ENCODE measurements around the gene SETD5.
A peak's percentile ranks its signal among the peaks of the same experiment; 100 is the strongest.

Gene SETD5

DNA sequence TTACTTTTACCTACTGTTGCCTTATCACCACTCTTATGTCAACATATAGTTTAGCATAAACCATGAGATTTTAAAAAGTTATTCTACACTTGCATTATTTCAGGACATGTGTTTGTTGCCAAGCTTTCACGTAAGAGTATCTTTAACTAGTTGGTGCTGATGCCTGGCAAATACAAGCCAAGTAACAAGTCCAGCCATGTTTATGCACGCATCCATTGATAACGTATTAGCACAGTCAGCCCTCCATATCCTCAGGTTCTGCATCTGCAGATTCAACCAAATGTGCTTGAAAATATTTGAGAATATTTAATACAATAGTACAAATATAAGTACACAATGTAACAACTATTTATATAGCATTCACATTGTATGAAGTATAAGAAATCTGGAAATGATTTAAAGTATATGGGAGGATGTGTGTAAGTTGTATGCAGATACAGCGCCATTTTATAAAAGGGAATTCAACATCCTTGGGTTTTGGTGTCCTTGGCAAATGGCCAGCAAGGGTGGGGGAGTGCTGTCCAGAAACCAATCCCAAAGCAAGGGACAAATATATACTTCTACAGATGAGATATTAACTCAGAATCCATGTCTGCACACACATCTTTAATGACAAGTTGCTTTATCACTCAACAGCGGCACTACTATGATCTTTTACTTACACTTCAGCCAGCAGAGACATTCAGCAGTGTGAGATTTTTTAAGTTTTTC is 8.7 kb upstream of the SETD5 start:
- DNase-seq (ENCODE audit: low read depth, low spot score), result no peak

DNA sequence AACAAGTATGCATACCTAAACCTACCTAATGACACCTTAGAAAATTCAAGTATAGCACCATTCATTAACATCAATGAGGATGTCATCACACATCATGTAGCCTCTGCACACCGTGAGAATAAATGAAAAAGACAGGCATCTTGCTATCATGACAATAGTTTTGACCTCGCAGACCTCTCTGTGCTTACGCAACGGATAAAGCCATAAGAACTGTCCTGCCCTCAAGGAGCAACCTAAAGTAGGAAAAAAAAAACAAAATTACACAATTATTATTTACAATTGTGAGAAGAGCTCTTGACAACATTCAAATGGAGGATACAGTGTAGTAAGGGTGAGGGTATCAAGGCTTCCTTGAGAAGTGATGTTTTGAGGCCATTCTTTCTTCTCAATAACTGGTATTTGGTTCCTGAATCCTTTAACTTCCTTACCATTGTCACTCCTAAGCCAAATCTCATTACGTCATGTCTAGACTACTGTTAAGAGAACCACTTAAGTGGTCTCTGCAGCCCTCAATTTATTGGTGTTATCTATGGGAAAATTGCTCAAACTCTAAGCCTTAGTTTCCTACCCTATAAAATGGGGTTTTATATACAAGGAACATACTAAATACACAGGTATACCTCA is 7.0 kb upstream of the SETD5 start:
- no peak for DNase-seq (ENCODE audit: low read depth, low spot score)

DNA sequence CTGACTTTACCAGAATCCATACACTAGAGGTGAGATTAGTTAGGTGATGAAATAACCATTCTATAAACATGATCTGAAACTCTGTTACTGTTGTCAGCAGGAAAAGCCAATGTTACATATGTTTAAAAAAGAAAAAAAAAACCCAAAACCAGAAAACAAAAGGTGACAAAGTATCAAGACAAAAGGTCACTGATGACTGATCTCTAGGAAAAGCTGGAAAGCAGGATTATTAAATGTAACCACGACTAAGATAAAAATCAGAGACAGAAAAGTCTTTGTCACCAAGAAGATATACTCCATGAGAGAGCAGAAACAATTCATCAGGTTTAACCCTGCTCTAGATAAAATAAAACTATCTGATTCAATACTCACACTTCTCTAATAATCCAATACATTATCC is 5.4 kb upstream of the SETD5 start:
- DNase-seq (ENCODE audit: low read depth, low spot score), result no peak

DNA sequence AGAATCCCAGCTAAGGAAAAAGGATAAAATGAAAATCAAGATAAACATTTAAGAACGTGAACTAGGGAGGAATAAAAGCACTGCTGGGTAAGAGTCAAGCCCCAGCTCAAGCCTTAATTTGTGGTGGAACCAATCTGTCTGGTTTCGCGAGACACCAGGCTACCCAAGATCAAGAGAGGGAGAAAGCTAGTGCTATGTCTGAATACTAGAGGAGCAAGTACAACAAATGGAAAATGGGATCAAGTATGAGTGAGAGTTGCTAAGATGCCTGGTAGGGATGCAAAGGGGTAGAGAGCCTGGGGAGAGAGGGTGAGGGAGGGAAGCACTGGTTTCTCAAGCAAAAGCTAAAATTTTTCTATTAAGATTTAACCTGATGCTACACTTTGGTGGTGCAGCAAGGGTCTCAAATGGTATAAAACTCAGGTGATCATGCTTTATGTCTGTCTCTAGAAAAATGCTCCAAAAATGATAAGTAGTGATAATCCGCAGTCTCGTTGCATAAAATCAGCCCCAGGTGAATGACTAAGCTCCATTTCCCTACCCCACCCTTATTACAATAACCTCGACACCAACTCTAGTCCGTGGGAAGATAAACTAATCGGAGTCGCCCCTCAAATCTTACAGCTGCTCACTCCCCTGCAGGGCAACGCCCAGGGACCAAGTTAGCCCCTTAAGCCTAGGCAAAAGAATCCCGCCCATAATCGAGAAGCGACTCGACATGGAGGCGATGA is 1.7 kb upstream of the SETD5 start:
- DNase-seq (ENCODE audit: low read depth, low spot score), result no peak

DNA sequence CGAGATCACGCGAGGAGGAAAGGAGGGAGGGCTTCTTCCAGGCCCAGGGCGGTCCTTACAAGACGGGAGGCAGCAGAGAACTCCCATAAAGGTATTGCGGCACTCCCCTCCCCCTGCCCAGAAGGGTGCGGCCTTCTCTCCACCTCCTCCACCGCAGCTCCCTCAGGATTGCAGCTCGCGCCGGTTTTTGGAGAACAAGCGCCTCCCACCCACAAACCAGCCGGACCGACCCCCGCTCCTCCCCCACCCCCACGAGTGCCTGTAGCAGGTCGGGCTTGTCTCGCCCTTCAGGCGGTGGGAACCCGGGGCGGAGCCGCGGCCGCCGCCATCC is 1.1 kb upstream of the SETD5 start:
- DNase-seq (ENCODE audit: low read depth, low spot score), result peak; percentile 63

DNA sequence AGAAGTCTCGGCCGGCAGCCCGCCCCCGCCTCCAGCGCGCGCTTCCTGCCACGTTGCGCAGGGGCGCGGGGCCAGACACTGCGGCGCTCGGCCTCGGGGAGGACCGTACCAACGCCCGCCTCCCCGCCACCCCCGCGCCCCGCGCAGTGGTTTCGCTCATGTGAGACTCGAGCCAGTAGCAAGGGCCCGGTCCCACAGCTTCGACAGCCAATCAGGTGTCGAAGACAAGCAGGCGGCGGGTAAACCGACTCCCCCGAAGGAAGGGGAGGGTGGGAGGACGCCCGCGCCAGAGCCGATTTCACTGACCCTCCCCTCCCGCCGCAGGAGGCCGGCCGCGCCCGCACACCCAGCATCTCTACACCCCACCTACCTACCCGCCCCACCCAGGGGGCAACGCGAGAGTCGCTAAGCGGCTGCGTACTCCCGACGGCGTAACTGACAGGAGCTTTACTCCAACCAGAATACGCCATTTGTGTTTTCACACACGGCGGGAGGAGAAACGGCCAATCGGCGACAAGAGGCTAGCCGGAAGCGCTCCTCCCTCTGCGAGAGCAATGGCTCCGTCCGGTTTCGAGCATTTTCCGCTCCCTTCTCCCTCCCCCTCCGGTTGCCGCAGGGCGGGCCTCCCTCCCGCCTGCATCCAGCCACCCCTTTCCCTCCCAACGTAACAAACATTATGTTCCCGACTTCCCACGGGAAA is 633 bp upstream of the SETD5 start:
- DNase-seq (ENCODE audit: low read depth, low spot score), result peak; percentile 98

DNA sequence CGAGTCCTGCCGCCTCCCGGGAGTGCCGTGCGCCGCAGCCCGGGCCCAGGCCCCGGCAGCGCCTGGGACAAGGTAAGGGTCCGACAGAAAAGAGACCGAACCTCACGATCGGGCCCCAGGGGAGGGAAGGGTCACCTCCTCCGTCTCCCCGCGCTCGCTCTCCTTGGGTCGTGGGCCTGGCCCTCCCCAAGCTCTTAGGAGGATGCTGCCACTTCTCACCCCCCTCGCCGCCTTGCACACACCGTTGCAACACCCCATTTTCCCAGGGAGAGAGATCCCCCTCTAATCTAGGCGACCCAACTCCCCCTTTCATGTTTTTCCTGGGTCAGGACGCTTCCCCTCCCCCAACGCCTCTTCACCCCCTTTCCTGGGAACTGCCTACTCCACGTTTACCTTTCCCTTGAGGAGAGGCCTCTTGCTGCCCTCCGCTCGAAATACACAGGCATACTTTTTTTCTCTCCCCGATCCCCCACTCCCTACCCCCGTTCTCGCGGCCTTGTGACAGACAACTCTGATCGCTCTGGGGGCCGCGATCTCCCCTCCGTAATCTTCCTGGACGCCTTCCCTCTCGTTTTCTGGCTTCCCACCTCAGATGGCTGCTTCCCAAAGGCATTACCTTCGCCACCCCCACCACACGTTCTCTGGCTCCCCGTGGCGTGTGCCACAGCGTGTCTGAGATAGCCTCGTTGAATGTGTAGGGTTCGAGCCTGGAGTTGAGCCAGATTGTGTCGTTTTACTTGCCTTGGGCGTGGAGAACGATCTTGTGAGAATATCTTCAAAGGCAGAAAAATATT is 688 bp downstream of the SETD5 start:
- DNase-seq (ENCODE audit: low read depth, low spot score), result no peak

DNA sequence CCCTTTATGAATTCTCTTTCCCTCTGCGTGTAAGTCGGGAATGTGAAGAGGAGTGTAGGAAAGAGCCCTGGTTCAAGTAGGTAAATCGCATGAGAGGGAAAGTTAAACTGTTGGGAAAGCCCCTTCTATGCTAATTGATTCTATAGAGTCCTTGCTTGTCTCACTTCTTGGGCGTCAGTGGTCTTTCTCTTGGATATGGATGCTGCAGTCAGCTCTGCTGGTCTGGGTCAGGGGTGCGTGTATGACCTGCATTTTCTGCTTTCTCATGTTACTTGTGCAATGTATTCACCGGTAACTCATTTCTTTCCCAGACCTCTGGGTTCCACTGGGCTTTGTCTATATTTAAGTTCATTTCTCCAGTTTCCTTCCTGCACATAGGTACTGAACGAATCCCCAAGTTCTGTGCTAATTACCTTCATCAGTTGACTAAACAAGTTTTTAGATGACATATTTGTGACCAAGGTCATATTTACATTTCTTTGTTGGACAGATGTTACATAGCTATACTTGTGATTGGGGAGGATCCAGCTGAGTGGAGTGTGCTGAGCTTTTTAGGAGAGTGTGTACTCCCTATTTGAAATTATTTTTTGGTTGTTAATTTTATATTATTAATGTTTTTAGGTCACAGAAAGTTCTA is 1.4 kb downstream of the SETD5 start:
- DNase-seq (ENCODE audit: low read depth, low spot score), result no peak

DNA sequence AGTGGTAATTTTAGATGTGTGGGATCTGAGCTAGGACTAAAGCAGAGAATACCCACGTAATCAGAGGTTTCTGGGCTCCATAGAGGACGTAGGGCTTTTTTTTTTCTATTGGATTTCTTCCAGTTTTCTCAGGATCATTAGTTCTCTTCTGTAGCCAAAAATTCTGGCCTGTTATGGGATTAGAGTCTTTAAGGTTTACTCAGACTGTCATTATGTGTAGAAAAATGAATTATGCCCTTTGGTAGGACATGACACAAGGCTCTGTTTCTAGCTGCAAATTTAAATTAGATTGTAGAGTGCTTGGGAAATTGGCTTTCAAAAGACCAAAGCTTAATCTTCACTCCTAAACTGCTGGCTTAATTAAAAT is 1.9 kb downstream of the SETD5 start:
- no peak for DNase-seq (ENCODE audit: low read depth, low spot score)

DNA sequence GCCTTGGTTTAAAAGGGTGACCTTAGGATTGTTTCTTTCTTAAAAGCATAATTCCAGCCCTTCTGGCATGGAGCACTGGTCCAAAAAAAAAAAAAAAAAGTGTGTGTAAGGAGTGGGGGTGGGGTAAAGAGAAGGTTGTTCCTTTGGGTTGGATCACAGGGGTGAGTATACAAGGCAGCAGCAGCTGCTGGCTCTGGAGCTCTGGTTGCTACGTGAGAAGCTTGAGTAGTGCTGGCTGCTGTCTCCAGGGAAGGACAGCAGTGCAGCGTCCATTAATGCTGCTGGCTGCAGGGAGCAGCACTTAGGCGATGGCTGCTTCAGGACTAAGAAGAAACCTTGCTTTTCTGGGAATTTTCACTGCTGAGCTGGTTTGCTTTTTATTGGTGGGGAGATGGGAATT is 2.3 kb downstream of the SETD5 start:
- no peak for DNase-seq (ENCODE audit: low read depth, low spot score)

DNA sequence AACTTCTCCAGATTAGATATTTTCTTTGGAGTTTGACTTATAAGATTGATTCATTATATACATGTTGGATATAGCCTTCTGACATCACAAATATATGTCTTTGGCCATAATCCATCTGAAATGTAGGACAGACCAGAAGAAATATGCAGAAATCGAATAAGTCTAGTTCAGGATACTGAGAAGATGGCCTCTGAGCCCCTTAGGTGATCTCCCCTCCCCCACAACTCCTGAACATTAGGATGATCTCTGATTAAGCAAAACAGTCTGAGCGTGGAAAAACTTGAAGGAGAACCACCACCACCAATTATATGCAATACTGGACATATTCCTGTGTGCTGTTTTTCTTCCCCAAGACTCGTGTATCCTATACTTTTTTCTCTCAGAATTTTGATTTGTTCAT is 3.2 kb downstream of the SETD5 start:
- DNase-seq (ENCODE audit: low read depth, low spot score), result no peak

DNA sequence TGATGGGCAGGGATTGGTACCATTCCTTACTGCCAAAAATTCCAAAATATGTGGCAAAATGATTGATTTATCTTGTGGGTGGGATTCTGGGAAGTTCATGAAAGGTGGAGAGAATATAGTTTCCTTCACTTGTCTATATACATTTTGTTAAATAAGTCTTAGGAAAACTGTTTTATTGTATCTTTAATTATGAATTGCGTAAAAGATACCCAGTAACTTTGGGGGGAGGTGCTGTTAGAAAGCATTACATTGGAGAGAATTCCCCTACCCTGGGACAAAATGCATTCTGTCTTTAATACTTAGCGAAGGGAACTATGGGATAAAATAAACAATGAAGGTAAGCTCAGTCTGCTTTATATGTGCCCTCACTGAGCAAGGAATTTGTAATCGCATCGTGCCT is 4.6 kb downstream of the SETD5 start:
- DNase-seq (ENCODE audit: low read depth, low spot score), result no peak

DNA sequence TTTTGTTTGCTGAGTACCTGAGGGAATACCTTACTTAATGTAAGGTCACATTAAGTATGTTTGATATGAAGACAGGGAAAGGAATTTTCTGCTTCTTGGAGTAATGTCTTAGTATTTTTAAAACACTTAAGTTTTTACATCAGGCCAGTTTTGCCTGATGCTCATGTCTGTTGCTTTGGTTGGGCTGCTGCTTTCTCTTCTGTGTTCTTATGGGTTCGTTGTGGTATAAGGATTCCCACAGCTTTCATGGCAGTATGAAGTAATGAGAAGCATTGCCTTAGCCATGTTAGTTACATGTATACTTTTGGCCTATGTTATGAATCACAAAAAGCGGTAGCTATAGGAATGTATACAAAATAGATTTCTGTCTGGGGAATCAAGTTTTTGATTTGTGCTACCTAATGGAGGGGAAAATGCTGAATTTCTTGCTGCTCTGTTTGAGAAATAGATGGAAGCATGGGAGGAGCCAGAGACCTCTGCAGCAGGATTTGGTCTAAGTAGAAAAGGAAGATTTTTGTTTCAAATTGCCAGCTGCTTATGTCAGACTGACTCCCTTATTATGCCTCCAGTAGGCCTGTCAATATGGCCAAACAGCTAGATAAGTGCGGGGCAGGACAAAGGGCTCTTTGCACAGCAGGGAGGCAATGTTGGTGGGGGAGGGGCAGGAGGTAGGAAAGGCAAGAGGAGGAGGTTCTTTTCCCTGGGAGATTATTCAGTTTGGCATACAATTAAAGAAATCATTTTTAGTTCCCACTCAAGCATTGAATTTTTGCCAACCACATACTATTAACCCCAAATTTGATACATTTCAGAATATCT is 5.2 kb downstream of the SETD5 start:
- no peak for DNase-seq (ENCODE audit: low read depth, low spot score)

DNA sequence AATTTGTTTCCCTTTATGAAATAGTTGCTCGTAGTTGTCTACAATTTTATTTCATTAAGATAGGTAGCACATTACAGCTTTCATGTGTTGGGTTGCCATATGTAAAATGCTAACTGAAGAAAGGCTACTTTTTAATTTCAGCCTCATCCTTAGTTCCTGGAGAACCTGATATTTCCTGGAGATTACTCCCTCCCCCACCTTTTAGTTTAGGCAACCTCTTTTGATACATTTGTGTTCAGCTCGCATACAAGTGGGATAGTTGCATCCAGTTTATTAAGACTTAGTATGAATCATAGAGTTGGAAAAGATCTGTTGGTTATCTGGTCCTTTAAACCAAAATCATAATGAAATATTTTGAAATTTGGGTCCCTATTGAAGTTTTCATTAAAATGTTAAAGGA is 6.0 kb downstream of the SETD5 start:
- DNase-seq (ENCODE audit: low read depth, low spot score), result no peak

DNA sequence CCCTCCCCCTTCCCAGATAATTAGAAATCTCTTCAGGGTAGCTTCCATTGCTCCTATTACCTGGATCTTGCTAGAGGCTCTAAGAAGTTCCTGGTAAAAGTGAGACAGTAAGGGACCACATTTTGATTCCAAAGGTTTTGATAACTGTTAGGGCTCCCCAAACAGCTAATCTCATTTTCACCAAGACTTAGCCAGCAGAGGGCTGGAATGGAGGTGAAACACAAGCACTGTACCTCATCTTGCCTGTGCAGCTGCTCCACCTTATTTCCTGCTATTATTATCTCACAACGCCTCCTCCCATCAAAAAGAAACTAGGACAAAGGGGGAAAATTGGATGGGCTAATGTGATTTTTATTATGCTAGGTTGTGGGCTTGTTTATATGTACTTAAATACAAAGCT is 7.3 kb downstream of the SETD5 start:
- no peak for DNase-seq (ENCODE audit: low read depth, low spot score)

DNA sequence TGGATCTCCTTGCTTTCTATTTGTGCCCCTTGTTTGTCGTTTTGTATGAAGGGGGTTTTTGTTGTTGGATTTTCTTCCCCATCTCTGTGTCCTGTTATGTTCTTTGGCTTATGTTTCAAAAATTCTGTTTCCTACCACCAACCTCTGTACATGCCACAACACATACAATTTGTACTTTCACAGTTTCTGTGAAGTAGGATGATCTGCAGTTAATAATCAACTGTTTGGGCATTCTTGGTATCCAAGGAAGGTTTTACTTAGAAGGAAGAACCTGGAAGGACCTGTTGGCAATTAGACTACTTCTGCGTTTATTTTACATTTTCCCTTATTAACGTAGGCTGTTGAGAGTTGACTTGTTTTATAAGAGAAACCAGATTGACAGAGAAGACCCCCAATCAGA is 8.3 kb downstream of the SETD5 start:
- DNase-seq (ENCODE audit: low read depth, low spot score), result no peak

DNA sequence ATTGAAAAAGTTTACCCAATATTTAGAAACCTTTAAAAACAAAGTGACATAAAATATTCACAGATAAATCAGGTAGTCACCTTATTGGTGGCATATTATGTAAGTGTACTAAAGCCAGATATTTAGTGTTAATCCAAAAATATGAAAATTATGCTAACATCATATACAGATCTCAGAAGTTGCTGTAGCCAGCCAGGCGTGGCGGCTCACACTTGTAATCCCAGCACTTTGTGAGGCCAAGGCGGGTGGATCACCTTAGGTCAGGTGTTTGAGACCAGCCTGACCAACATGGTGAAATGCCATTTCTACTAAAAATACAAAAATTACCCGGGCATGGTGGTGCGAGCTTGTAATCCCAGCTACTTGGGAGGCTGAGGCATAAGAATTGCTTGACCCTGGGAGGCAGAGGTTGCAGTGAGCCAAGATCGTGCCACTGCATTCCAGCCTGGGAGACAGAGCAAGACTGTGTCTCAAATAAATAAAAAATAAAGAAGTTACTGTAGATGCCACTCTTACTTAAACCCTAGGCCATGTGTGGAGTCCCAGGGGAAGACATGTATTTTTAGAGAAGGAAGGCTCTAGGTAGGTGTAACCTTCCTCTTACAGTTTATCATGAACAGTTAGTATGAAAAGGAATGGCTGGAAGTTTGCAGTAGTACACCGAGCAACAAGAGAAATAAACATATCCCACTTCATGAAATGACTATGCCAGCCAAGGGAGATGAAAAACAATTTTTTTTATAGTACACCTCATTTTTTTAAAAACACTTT is 9.6 kb downstream of the SETD5 start:
- no peak for DNase-seq (ENCODE audit: low read depth, low spot score)

DNA sequence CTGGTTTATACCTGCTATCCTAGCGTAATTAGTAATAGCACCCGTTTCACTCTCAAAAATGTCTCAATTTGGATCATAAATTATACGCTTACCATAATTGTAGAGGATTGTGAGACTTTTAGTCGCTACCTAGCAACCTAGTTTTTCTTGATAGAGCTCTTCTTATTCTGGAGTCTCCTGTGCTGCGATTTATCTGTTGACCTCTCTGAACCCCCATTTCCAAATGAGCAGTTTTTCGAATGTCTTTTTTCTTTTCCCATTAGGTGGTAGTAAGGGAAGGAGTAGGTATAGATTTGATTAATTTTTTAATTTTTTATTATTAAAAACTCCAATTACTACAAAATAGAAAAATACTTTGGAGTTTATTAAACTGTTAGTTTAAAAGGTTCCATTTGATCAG is 10.6 kb downstream of the SETD5 start:
- no peak for DNase-seq (ENCODE audit: low read depth, low spot score)

DNA sequence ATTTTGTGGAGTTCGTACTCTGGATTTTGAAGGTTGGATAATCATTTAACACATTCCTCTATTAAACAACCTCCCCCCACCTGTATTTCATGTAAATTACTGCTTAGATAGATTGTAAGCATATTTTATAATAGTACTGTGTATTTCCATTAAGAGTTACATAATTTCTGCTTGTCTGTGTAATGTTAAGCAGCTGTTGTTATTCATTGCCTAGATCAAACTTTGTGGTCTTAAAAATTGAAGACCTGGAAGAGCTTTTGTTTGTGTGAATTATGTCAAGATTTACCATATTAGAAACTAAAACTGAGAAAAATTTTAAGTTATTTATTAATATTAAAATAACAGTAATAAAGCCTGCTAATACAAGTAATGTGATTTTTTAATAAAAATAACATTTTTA is 11.1 kb downstream of the SETD5 start:
- no peak for DNase-seq (ENCODE audit: low read depth, low spot score)
